Ecto neural progenitor cell (in vitro differentiated cells): Measurements from ENCODE around the gene SNX27.

Source experiments
- DNase-seq: peaks from one replicate; pipeline ENCODE4 v3.0.0-alpha.2; 2018; ENCODE audit warnings: low spot score

Gene SNX27

GRCh38 chr1:151706464-151707415 is 94.9 kb downstream of the SNX27 start:
- DNase-seq: no peak

DNA sequence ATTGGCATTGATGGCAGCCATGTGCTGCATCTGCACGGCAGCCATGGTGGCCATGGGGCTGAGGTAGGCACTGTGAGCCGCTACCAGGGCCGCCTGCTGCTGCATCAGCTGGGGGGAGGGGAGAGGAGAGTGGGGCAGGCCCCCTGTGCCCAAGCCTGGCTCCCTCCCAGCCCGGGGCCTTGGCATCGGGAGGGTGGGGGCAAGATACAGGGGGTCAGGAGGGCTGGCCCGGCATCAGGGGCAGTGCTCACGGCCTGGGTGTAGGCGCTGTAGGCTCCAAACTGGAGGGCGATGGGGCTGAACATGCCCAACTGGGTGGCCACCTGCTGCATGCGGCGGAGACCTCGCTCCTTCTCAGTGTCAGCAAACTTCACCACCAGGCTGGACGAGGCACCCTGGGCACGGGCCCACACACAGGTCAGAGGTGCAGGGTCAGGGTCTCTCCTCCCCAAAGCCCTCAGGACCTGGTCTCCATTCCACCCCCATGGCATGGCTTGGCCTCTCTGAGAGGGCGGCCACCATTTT is 95.8 kb downstream of the SNX27 start:
- no peak for DNase-seq

- no peak for DNase-seq
Observed at GRCh38 chr1:151708891-151709290, 97.0 kb downstream of the SNX27 start.

GRCh38 chr1:151710187-151710840 is 98.5 kb downstream of the SNX27 start:
- peak; percentile 91 for DNase-seq

DNA sequence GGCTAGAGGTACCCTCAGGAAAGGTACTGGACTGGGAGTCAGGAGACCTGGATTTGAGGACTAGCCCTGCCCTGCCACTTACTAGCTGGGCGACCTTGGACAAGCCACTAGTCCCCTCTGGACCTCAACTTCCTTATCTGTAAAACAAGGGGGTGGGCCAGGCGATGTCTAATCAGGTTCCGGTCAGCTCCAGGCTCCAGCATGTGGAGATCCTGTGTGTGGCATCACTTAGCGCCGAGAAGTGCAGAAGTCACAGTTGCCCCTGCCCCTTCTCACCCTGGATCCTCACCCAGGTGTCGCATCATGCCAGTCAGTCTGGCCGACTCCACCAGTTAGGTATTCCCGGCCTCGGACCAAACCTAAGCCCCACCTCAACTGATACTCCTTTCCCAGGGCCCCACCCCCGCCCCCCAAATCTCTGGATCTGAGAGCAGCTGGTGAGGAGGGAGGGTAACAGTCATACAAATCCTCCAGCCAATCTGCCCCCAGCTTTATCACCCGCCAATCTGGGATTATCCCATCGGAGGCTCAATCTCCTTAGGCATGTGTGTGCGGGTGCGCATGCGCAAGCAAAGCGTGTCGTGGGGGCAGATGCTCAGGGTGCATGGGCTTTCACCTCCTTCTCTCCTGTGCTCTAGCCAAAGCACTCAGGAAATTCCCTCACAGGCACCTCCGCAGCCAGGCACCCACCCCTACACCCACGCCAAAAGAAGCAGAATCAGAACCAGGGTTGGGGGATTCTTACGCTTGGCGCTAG is 99.4 kb downstream of the SNX27 start:
- no peak for DNase-seq

GRCh38 chr1:151711951-151712350 is 100.1 kb downstream of the SNX27 start:
- DNase-seq: no peak

DNA sequence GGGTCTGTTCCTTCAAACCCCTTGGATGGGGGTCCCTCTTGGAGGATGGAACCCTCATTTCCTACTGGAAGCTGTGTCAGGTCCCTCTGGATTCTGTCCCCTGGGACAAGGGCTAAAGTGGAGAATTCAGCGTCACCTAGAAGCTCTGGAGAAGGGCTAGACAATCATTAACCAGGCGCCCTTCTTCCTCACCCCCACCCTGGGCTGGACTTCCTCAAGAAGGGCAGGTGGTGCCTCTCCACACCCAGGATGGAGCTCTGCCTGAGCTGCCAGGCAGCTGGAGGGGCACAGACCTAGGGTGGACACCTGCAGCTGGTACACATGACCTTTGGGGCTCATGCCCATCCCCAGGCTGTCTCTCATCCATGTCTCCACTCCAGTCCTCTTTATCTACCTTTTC is 101.2 kb downstream of the SNX27 start:
- DNase-seq: no peak

GRCh38 chr1:151713874-151714273 is 102.0 kb downstream of the SNX27 start:
- DNase-seq: no peak

GRCh38 chr1:151714820-151715725 is 103.2 kb downstream of the SNX27 start:
- DNase-seq: no peak

DNA sequence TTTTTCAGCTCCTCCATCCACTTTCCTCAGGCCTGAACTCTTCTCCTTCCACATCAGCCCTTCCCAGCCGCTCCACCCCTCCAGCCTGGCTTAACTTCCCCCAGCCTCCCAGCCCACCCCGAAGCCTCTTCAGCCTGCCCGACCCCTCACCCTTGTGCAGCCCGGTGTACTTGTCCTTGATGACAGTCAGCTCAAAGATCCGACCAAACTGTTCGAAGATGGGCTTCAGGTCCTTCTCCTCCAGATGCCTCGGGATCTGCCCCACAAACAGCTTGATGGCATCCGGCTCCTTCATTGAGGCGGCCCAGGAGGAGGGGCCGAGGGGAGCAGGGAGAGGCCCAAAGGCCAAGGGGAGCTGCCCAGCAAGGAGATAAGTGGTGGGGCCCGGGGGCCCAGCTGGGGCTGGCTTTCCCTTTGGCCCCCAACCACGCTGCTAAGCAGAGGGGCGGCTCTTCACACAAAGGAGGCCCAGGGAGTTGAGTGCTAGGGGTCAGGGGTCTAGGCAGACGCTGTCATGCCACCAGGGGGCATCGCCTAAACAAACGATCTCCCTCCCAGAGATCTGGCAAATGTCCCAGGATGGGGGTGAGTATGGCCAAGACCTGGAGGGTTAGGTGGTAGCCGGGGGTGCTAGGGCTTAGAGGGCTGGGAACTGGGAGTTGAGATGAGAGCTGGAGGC is 104.0 kb downstream of the SNX27 start:
- peak; percentile 75 for DNase-seq

DNA sequence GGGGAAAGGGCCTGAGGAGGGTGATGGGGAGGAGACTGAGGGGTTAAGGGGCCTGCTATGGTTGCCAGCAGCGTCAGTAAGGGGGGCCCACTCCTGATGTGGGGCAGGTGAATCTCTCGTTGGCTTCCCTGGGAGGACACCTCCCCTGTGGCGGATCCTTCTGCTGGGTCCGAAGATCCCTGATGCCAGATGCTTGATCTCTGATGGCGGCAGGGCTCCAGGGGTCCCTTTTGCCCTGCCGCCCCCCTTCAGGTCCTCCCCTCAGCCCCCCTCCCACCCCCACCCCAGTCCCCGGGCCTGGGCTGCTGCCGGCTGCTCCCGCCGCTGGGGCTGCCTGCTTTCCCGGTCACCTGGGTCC is 104.5 kb downstream of the SNX27 start:
- no peak for DNase-seq

DNA sequence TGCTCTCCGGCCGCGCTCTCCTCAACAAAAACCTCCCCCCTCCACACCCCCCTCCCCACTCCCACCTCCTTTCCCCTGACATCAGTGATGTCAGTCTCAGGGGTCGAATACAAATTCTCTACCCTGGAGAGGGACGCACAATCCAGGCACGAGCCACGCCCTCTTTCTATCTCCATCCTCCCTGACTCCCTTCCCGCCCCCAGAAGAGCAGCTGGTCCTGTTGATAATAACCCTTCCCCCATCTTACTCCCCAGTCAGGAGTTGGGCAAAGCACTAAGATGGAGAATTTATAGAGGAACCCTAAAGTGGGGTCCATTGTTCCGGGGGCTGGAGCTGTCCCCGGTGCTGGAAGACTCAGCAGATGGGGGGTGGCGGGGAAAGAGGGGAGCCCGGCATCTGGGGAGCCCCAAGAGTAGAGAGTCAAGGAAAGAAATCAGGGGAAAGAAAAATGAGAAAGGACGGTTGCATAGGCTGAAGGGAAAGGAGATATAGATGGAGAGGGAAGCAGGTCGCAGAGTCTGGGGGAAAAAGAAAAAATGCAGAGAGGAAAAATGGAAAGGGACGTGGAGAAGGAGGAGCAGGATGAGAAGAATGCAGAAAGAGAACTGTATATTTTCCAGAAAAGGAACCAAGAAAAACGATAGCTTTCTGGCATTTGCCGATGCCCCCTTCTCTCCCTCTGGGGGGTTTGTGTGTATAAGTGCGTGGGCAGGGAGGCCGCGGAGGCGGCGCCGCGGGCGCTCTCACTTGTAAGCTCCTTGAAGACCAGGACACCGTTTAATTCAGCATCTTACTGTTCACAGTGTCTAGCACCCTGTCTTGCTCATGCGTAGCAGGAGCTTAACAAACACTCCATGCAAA is 105.2 kb downstream of the SNX27 start, which contains the start of gene CELF3:
Gene CELF3, minus strand, starts transcription at position 33 of the 861 bp plus-strand sequence. CDS start 783 bp downstream, outside the sequence.
- DNase-seq: peak; percentile 80

GRCh38 chr1:151718011-151718431 is 106.2 kb downstream of the SNX27 start:
- no peak for DNase-seq

- DNase-seq: no peak
Observed at GRCh38 chr1:151718666-151719065, 106.8 kb downstream of the SNX27 start.

- no peak for DNase-seq
Observed at GRCh38 chr1:151720125-151720524, 108.3 kb downstream of the SNX27 start.

DNA sequence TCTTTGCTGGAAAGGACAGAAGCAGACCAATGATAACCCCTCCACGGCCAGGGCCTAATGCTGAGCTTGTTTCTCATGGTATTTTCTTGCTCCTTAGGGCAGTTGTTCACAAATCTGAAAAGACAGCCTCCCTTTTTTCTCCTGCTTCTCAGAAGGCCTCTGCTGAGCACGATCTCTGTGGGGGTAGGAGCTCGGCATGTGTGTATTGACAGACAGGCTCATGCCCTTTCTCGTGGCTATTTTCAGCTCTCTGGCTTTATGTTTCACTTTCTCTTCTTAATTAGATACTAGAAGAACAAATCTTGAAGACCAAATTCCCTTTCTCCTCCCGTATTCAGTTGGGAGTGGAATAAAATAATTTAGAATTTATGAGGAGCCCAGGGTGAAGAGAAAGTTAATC is 108.7 kb downstream of the SNX27 start:
- no peak for DNase-seq

DNA sequence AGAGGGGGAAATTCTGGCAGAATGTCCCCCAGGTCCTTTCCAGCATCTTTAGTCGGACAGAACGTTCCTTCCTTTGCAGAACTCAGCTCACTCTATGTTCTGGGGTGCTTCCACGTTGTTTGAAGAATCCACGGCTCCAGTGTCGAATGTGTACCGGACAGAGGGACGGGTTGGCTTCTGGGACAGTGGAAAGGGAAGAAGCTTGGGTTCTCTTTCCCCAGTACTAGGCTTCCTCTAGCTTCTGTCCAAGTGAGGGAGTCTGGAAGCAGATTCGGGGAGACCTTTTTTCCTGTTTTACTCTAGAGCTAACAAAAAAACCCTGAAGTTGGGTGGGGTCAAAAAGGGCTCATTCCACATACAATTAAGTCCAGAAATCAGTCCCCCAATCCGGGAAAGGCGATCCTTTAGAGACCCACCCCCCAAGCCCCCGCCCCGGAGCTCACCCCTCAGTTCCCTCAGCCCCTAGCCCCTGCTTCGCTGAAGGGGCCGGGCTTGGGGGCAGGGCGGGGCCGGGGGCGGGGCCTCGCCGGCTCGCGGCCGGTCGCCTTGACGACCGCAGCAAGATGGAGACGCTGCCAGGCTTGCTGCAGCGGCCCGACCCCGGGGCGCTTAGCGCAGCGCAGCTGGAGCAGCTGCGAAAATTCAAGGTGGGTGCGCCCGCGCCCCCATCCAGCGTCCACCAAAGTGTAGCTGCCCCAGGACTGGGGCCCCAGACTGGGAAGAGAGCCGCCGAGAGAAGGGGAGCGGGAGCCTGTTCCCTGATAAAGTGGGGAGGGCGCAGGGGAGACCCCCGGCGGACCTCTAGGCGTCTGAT is 109.3 kb downstream of the SNX27 start, which contains the start of gene RIIAD1:
Gene RIIAD1, plus strand, starts transcription at position 549 of the 814 bp plus-strand sequence. Its CDS starts 15 bp downstream, at position 564.
- DNase-seq: peak; percentile 82

- no peak for DNase-seq
Observed at GRCh38 chr1:151721788-151722510, 110.1 kb downstream of the SNX27 start.
